Measurements from ENCODE around the gene CCDC178.

CCDC178 gene

GRCh38 chr18:33146014-33146413 lies 294.5 kb downstream of the CCDC178 start:
- no peak overlapping the region for H3K4me3 ChIP-seq
- H3K27ac ChIP-seq = no peak overlapping the region

GRCh38 chr18:33135951-33136660 lies 304.4 kb downstream of the CCDC178 start:
- H3K27ac ChIP-seq = peak overlapping the region in 2 of 21 experiments; percentile 5 to 45
- no peak overlapping the region for H3K4me3 ChIP-seq

- Histone ChIP-seq H3K27ac (no peak overlapping the region), H3K4me3 (no peak overlapping the region)
Measured at GRCh38 chr18:33132657-33133056, 307.9 kb downstream of the CCDC178 start.

GRCh38 chr18:33128581-33128980 lies 311.9 kb downstream of the CCDC178 start:
- Histone ChIP-seq H3K27ac (no peak overlapping the region), H3K4me3 (no peak overlapping the region)

GRCh38 chr18:33123862-33124518 lies 316.5 kb downstream of the CCDC178 start:
- H3K4me3 ChIP-seq = no peak overlapping the region
- H3K27ac ChIP-seq = no peak overlapping the region

- no peak overlapping the region for H3K27ac ChIP-seq
- no peak overlapping the region for H3K4me3 ChIP-seq
Measured at GRCh38 chr18:33116376-33116775, 324.1 kb downstream of the CCDC178 start.

GRCh38 chr18:33115917-33116316 lies 324.6 kb downstream of the CCDC178 start:
- no peak overlapping the region for H3K27ac ChIP-seq

GRCh38 chr18:33115476-33115875 lies 325.0 kb downstream of the CCDC178 start:
- Histone ChIP-seq H3K27ac (no peak overlapping the region), H3K4me3 (no peak overlapping the region)

More at GRCh38 chr18:33115917-33116316, 324.6 kb downstream of the CCDC178 start:
- H3K4me3 ChIP-seq = no peak overlapping the region

- H3K4me3 ChIP-seq = no peak overlapping the region
Measured at GRCh38 chr18:33114749-33115148, 325.8 kb downstream of the CCDC178 start.

GRCh38 chr18:33113416-33113815 lies 327.1 kb downstream of the CCDC178 start:
- H3K4me3 ChIP-seq = no peak overlapping the region
- no peak overlapping the region for H3K27ac ChIP-seq

More at GRCh38 chr18:33114749-33115148, 325.8 kb downstream of the CCDC178 start:
- no peak overlapping the region for H3K27ac ChIP-seq

- Histone ChIP-seq H3K27ac (no peak overlapping the region), H3K4me3 (no peak overlapping the region)
Measured at GRCh38 chr18:33107511-33107910, 333.0 kb downstream of the CCDC178 start.

GRCh38 chr18:33101316-33101715 lies 339.2 kb downstream of the CCDC178 start:
- no peak overlapping the region for H3K27ac ChIP-seq
- no peak overlapping the region for H3K4me3 ChIP-seq

GRCh38 chr18:33099626-33100025 lies 340.9 kb downstream of the CCDC178 start:
- Histone ChIP-seq H3K27ac (no peak overlapping the region), H3K4me3 (no peak overlapping the region)

- Histone ChIP-seq H3K27ac (no peak overlapping the region), H3K4me3 (no peak overlapping the region)
Measured at GRCh38 chr18:33097126-33097525, 343.4 kb downstream of the CCDC178 start.

GRCh38 chr18:33090461-33090860 lies 350.1 kb downstream of the CCDC178 start:
- Histone ChIP-seq H3K27ac (no peak overlapping the region), H3K4me3 (no peak overlapping the region)

GRCh38 chr18:33076601-33077000 lies 363.9 kb downstream of the CCDC178 start:
- no peak overlapping the region for H3K4me3 ChIP-seq
- no peak overlapping the region for H3K27ac ChIP-seq

GRCh38 chr18:33074125-33074524 lies 366.4 kb downstream of the CCDC178 start:
- Histone ChIP-seq H3K4me3 (no peak overlapping the region), H3K27ac (no peak overlapping the region)

GRCh38 chr18:33062834-33063364 lies 377.6 kb downstream of the CCDC178 start:
- Histone ChIP-seq H3K4me3 (no peak overlapping the region), H3K27ac (no peak overlapping the region)

GRCh38 chr18:33052886-33053285 lies 387.6 kb downstream of the CCDC178 start:
- no peak overlapping the region for H3K27ac ChIP-seq
- no peak overlapping the region for H3K4me3 ChIP-seq

GRCh38 chr18:33051407-33051806 lies 389.1 kb downstream of the CCDC178 start:
- H3K4me3 ChIP-seq = no peak overlapping the region
- H3K27ac ChIP-seq = no peak overlapping the region

GRCh38 chr18:33040213-33040612 lies 400.3 kb downstream of the CCDC178 start:
- H3K27ac ChIP-seq = no peak overlapping the region
- no peak overlapping the region for H3K4me3 ChIP-seq
